Activated CD4-positive, CD25-positive, alpha-beta regulatory T cell treated with anti-CD3 and anti-CD28 coated beads, Interleukin-2, amount 50 U/mL, for 24 hours (primary cell): Measurements from ENCODE around the gene PRDM1.

Experiments
- ATAC-seq, 2 donors: fragments of 150-1000 bp; cut with Tn5 transposase; one replicate each; pipeline ENCODE4 v1.10.0; 2021; ENCODE audit warnings: mild to moderate bottlenecking in 1 of 2, moderate library complexity in 1 of 2

PRDM1 gene

DNA sequence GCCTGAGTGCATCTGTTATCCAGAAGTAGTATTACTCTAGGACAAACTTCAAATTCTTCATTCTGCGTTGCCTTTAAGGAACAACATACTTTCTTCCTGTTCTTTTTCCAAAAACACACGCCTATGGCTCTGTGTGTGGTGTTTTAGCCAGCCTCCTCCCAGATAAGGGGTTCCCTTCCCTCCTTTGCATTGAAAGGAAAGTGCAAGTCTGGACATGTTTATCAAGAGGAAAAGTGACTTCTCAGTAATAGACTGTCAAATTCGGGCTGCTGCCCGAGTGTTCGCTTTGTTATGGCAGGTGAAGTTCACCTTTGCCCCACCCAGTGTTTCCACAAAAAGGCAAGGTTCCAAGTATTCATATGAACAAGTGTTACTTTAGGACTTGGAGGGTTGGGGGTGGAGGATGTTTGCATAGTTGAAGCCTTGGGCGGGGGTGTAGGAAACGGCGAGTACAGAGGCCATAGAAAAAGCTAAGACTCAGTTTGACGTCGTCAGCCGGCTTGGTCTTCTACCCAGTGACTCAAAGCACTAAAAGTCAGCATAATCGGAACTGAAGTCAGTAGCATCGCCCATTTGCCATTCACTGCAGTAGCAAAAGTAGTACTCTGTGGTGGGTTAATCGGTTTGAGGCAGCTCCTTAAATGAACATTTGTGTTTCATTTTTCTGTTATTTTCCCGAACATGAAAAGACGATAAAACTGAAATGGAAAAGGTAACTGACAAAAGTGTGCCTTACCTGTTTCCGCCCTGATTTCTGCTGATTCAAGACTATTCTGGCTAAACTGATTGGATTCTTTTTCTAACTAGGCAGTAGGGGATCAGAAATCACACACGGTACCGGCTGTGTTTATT is 12.5 kb downstream of the PRDM1 start:
- ATAC-seq: peak; percentile 68 to 71

DNA sequence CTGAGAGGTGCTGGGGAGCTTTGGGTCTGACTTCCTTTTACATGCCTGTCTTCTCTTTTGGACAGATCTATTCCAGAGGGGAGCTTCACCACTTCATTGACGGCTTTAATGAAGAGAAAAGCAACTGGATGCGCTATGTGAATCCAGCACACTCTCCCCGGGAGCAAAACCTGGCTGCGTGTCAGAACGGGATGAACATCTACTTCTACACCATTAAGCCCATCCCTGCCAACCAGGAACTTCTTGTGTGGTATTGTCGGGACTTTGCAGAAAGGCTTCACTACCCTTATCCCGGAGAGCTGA is 13.1 kb downstream of the PRDM1 start:
- ATAC-seq: no peak

DNA sequence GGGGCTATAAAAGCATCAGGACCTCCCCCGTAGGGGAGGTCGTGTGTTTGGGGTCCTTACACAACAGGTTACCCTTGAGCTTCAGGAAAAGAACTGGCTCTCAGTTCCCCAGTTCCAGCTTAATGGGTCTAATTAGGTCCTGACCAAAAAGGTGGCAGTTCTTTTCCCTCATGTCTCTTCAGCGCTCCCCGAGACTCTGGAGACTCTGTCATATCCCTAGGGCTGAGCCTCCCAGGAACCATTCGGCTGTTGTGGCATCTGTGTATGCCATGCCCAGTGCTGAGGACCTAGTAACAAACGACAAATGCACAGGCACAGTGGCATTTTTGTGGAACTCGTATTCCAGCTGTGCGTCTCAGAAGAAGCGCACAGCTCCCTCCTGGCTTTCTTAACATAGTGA is 14.6 kb downstream of the PRDM1 start:
- no peak for ATAC-seq

DNA sequence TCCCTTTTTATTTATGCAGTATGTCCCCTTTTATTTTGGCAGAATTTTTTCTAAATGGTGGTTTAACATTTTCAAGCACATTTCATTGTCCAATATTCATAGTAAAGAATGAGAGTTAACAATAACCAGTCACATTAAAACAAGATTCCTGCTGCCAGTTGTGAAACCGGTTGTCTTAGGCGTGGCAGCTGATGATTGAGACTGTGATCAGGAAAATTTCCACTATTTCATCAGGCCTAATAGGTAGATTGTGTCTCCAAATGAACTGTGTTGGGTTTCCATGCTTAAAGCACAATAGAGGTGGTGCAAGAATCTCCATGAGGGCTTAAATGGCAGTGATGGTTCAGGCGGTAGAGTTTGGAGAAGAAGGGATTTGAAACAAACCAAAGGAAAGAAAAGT is 15.3 kb downstream of the PRDM1 start:
- no peak for ATAC-seq

DNA sequence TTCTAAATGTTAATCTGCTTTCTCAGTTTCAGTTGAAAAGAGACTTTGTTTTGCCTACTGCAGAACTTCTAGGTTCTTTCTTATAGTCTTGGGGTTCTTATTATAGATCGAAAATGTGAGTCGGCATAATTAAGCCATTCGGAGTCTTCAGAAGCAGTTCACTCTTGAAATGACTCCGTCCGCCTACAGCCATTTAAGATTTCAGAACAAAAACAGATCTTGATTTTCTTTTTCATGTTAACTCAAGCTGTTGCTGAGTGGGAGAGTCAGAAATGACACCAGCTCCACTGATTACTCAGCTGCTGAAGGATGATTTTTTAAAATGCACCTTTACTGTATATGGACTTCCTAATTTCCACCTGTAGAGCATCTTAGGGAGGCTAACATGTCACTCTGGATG is 15.9 kb downstream of the PRDM1 start:
- peak; percentile 39 to 41 for ATAC-seq

DNA sequence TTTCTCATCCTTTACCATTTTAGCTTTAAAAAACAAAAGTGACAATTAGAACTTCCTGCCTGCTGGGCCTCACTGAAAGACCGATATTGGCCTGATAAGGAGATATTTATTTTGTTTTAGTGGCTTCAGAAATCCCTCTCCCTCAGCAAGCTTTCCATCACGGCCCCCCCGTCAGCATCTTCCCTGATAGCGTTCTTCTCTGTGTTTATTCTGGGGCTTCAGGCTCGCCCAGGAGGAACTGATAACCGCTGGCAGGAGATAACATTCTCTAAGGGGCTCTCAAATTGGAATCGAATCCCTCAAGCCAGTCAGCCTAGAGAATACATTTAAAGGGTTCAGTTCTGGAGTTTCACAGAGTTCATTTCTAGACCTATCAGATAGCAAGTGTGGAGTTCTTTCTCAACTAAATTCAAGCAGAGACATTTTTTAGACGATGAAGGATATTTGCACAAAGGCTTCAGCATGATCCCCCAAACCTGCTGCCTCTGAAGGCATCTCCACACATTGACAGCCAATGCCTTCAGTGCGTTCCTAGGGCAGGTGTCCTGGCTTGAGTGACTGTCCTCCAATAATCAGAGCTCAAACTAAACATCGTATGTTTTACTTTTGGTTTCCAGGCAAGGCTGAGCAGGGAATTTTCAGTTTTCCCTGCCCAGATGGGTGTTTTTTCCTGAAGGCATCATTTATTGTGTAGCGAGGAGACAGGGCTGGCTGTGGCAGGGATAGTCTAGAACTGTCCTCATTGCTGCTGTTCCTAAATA is 17.0 kb downstream of the PRDM1 start:
- ATAC-seq: no peak

DNA sequence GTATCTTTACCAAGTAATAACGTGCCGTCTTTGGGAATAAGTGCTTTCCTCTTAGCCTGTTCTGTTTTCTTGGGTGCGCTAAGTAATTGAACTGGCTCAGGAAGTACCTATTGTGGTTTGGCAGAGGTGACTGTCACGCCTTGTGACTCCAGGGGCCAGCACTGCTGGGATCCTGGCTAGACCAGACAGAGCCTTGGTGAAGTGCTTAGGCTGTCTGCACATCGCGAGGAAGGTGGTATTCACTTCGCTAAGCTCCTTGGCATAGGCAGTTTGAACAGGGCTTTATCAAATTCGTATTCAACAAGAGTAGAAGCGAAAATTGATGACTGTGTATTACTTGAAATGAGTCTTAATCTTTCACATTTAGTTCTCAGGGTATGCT is 17.6 kb downstream of the PRDM1 start:
- ATAC-seq: peak; percentile 47

DNA sequence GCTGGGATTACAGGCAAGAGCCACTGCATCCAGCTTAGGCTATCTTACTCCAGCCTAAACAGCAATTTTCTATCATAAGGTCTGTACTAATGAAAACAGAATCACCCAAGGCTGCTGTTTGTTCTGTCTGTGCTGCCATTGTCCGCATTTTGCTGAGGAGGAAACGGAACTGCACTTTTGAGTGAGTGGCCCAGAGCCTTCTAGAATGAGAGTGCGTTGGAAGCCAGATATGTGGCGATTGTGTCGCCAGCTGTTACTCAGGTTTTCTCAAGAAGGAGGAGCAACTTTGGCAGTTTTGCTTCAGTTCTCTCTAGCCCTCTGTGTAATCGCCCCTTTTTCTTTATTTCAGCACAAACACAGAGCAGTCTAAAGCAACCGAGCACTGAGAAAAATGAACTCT is 18.3 kb downstream of the PRDM1 start:
- no peak for ATAC-seq

DNA sequence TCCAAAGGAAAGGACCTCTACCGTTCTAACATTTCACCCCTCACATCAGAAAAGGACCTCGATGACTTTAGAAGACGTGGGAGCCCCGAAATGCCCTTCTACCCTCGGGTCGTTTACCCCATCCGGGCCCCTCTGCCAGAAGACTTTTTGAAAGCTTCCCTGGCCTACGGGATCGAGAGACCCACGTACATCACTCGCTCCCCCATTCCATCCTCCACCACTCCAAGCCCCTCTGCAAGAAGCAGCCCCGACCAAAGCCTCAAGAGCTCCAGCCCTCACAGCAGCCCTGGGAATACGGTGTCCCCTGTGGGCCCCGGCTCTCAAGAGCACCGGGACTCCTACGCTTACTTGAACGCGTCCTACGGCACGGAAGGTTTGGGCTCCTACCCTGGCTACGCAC is 18.8 kb downstream of the PRDM1 start:
- ATAC-seq: no peak

DNA sequence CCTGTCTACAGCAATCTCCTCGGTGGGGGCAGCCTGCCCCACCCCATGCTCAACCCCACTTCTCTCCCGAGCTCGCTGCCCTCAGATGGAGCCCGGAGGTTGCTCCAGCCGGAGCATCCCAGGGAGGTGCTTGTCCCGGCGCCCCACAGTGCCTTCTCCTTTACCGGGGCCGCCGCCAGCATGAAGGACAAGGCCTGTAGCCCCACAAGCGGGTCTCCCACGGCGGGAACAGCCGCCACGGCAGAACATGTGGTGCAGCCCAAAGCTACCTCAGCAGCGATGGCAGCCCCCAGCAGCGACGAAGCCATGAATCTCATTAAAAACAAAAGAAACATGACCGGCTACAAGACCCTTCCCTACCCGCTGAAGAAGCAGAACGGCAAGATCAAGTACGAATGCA is 19.4 kb downstream of the PRDM1 start:
- ATAC-seq: no peak

DNA sequence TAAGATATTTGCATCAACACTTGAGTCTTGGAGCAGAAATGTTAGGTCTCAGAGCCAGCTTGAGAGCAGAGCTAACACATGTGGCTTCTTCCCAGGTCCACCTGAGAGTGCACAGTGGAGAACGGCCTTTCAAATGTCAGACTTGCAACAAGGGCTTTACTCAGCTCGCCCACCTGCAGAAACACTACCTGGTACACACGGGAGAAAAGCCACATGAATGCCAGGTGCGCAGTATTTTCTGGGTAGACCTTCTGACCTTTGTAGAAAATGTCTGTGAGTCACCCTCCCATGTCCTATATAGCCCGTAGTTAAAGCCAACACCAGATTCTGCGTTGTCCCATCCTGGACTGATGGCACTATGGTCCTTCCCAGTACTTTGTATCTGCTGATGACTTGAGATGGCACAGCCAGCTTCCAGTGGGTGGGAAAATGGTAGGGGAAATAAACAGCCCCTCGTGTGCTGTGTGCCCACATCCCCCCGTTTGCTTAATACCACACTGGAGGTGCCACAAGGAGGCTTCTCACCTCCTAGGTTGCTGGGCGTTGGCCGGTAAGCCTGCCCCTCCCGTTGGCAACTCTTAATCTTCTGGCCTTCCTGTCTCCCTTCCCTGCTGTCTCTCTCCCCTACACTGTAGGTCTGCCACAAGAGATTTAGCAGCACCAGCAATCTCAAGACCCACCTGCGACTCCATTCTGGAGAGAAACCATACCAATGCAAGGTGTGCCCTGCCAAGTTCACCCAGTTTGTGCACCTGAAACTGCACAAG is 20.3 kb downstream of the PRDM1 start:
- ATAC-seq: peak; percentile 4 to 11

DNA sequence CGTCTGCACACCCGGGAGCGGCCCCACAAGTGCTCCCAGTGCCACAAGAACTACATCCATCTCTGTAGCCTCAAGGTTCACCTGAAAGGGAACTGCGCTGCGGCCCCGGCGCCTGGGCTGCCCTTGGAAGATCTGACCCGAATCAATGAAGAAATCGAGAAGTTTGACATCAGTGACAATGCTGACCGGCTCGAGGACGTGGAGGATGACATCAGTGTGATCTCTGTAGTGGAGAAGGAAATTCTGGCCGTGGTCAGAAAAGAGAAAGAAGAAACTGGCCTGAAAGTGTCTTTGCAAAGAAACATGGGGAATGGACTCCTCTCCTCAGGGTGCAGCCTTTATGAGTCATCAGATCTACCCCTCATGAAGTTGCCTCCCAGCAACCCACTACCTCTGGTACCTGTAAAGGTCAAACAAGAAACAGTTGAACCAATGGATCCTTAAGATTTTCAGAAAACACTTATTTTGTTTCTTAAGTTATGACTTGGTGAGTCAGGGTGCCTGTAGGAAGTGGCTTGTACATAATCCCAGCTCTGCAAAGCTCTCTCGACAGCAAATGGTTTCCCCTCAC is 21.0 kb downstream of the PRDM1 start:
- ATAC-seq: no peak

DNA sequence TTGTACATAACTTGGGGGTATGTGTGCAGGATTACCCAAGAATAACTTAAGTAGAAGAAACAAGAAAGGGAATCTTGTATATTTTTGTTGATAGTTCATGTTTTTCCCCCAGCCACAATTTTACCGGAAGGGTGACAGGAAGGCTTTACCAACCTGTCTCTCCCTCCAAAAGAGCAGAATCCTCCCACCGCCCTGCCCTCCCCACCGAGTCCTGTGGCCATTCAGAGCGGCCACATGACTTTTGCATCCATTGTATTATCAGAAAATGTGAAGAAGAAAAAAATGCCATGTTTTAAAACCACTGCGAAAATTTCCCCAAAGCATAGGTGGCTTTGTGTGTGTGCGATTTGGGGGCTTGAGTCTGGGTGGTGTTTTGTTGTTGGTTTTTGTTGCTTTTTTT is 22.0 kb downstream of the PRDM1 start:
- ATAC-seq: no peak

DNA sequence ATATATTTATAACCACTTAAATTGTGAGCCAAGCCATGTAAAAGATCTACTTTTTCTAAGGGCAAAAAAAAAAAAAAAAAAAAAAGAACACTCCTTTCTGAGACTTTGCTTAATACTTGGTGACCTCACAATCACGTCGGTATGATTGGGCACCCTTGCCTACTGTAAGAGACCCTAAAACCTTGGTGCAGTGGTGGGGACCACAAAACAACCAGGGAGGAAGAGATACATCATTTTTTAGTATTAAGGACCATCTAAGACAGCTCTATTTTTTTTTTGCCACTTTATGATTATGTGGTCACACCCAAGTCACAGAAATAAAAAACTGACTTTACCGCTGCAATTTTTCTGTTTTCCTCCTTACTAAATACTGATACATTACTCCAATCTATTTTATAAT is 22.9 kb downstream of the PRDM1 start:
- no peak for ATAC-seq

DNA sequence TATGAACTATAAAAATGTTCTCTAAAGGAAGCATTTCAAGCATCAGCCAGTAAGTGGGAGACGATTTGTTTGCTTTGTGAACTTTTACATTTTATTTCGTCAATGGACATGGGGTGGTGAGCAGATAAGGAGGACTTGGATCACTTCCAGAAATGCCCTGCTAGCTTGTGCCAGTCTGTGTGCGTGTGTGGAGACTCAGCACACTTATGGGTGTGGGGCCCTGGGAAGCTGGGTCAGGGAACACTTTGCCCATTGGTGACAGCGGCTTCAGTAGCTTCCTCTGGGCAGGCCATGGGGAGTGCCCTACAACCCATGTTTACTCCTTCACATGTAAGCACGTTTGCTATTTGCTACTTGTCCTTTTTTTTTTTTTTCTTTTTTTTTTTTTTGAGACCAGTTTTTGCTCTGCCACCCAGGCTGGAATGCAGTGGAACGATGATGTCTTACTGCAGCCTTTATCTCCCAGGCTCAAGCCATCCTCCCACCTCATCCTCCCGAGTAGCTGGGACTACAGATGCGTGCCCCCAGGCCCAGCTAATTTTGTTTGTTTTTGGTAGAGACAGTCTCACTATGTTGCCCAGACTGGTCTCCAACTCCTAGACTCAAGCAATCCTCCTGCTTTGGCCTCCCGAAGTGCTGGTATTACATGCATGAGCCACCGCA is 24.2 kb downstream of the PRDM1 start:
- no peak for ATAC-seq

DNA sequence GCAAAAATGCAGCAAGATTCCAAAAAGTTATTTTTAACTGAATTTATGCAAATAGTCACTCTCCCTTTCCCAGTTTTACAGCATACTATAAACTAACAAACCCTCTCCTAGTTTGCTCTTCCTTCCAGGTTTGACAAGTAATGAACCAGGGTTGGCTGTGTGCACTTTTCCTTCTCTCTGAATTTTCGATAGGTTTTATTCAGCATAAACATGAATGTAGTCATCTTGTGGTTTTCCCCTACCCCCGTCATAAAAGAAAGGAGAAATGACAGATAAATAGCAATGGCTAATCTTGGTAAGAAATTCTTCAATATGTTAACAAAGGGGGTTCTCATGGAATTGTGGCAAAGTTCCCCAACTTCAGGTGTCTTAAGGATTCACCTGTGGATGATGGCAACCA is 26.3 kb downstream of the PRDM1 start:
- ATAC-seq: peak; percentile 11 to 17

DNA sequence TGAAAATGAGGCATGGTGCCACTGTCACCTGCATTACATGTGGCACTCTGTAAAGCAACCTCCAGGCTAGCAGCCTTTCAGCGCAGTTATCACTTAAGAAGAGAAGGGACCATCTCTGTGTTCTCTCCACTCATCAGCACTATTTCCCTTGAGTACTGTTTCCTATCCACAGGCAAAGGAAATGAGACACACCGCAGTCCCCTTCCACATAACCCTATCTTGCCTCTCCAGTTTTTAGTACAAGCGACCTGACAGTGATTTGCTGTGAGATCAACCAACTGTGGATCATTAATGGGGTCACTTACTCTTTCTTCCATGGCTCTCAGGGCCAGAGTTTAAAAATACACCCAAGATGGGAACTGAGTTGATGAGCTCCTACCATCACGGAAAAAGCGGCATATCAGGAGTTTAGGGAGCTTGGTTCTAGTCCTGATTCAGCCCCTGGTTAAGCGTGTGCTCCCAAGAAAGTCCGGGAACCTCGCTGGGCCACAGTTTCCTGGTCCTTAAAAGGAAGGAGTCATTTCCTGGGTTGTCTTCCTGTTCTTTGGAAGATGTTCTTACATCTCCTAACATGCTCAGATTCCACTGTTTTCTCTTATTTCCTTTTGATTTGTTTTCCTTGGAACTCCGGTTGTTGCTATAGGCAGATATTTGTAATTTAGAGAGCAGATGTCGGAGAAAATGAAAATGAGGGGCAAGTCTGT is 27.3 kb downstream of the PRDM1 start:
- no peak for ATAC-seq

DNA sequence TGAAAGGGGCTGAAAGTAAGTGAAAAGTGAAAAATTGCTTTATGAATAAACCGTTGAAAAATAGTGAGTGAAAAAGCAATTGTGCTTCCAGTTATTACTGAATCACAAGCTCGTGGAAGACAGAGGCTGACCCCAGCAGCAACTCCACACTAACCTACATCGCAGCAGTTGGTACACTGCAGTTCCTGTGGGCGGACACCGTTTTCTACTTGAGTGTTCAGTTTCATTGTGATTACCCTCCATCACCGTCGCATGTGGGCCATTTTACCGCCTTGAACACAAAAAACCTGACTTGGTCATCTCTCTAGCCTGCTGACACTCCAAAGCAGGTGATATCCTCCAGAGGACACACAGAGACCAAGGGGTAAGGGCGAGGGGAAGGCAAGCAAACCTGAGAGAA is 28.4 kb downstream of the PRDM1 start:
- ATAC-seq: peak; percentile 87 to 91

DNA sequence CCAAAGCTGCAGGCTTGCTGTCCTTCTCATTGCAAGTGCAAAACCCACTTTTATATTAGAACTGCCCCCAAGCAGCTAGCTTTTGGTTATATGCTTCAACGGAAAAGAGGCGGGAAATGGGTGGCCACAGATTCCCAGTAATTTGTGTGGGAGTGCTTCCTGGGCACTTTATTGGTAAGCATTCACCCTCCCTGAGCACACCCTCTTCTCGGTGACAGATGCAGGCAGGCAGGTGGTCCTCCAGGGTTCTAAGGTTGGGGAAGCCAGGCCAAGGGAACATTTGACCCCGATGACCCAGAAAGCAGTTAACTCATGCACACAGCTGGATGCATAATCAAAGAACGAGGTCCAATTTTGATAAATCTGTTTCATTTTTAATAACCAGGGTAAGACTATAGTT is 29.1 kb downstream of the PRDM1 start:
- ATAC-seq: no peak

DNA sequence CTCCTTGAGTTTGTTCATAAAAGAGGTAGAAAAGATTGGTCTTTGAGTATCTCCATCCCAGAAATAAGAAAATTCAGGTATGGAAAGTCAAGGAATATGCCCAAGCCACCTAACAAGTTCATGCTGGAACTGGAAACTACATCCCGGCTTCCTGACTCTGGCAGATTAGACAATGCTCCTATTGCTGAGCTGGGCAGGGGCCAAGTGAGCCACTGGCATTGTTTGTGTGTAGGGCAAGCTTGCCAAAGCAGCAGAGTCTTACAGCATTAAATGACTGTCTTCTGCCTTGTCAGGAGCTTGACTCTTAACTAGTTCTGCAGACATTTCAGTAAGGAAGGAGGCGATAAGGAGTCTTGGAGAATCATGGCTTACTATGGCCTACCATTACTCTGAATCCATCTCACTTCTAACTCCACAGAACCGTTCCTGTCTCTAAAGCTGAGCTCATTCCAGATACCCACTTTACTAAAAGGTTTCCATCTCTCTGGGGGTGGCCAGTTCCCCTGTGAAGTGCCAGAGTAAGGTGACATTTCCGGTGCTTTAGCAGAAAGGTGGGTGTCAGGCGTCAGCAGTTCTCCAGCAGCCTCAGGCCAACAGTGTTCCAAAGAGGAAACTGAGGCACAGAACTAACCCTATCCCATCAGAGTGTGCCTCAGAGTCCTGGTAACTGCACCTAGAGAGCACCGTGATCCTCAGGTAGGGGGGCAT is 30.1 kb downstream of the PRDM1 start:
- ATAC-seq: no peak

DNA sequence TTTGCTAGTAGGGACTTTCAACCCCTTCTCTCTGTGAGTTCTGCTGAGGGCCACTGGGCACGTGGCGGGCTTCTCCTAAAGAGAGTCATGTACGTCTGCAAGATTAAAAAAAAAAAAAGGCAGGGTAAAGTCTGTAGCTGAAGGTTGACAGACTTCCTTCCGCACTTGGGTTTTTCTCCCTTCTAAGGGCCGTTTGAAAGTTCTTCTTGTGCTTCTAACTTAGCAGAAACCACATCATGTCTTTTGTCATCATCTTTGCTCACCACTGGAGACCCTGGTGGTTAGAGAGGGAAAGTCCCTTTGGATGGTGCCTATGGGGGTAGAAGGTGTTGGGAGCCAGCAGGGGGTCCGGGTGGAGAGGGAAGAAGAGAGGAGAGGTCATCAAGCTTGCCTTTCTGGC is 31.4 kb downstream of the PRDM1 start:
- ATAC-seq: peak; percentile 52 to 62
